ENCODE data around the gene LHX8. TPM values are rescaled to one million over a fixed set of nuclear protein-coding genes. Genes with fewer than 3 reads are reported as not detected.

The LHX8 gene
- total and polyA plus RNA-seq, 2 donors (not counting 3 experiments of a cell fraction or from before 2014, with no cell fraction given): not detected

- no peaks in the 10 kb centered on the region for H3K79me2 ChIP-seq (ENCODE audit: control insufficient read depth, insufficient read depth, low read length)
- FAIRE-seq (no peak), DNase-seq (ENCODE audit: low read depth, low spot score) (no peak)
- H3K9ac ChIP-seq (replicated peaks; ENCODE audit: extremely low read depth, insufficient read depth, low read length): no peak overlapping the region
- peaks cover 3 to 5% of the 10 kb centered on the region in 2 experiments for H3K27me3 ChIP-seq (ENCODE audit: control insufficient read depth in 2 of 2, insufficient read depth in 2 of 2, low read length in 2 of 2)
- H3K9me3 ChIP-seq (replicated peaks; ENCODE audit: control insufficient read depth, insufficient read depth, low read length): no peaks in the 10 kb centered on the region
- no peak overlapping the region for H3K4me3 ChIP-seq (replicated peaks in 1 of 3; ENCODE audit: insufficient read depth in 1 of 3, low read depth in 1 of 3, low read length in 3 of 3)
- TF ChIP-seq EZH2 (IDR thresholded peaks at IDR 0.05; ENCODE audit: borderline replicate concordance, low read depth, low read length, severe bottlenecking) (no peak), POLR2AphosphoS5 (IDR thresholded peaks at IDR 0.05; ENCODE audit: insufficient read depth, low read depth, low read length) (no peak), CTCF (IDR thresholded peaks at IDR 0.05; ENCODE audit: extremely low read depth in 1 of 2, insufficient read depth in 1 of 2, low read depth in 1 of 2, low read length in 2 of 2) (no peak), FOS (IDR thresholded peaks at IDR 0.05; ENCODE audit: borderline replicate concordance, insufficient read depth, low read length) (no peak), MYC (IDR thresholded peaks at IDR 0.05; ENCODE audit: low read depth, low read length) (no peak), POLR2A (IDR thresholded peaks at IDR 0.05; ENCODE audit: low read depth, low read length) (no peak), JUN (IDR thresholded peaks at IDR 0.05; ENCODE audit: borderline replicate concordance, insufficient read depth, insufficient read length, low read depth) (no peak), GATA2 (IDR thresholded peaks at IDR 0.05; ENCODE audit: insufficient read depth, insufficient read length, low read depth, low read length) (no peak), MAX (IDR thresholded peaks at IDR 0.05; ENCODE audit: insufficient read depth, insufficient read length) (no peak)
- no peak overlapping the region for H3K4me2 ChIP-seq (ENCODE audit: insufficient read depth, low read length)
- no TSS peak for BruUV-seq (replicated peaks)
- no peaks in the 10 kb centered on the region for H4K20me1 ChIP-seq (replicated peaks; ENCODE audit: control insufficient read depth, extremely low read depth, insufficient read depth, low read length)
- ChIA-PET POLR2A (no interaction called here), CTCF (interaction anchor here (1.3 kb wide), 1 partner anchor 395 kb away, joined by 3 read pairs; no protein-coding TSS in a partner anchor)
- no peaks in the 10 kb centered on the region for H3K36me3 ChIP-seq (ENCODE audit: control insufficient read depth in 2 of 2, extremely low read depth in 1 of 2, insufficient read depth in 2 of 2, low read length in 2 of 2)
- no peak overlapping the region for H3K27ac ChIP-seq (ENCODE audit: insufficient read depth, low read depth, low read length)
- dilution Hi-C loops (cut with MboI; ENCODE audit: extremely low pct_ligation_motif_present, low sequenced_read_pairs): no loop called here
- no peaks in the 10 kb centered on the region for H3K4me1 ChIP-seq (ENCODE audit: control insufficient read depth, extremely low read depth, insufficient read depth, low read length)
- no peak overlapping the region for H2AFZ ChIP-seq (ENCODE audit: low read depth, low read length)
- H3K9me1 ChIP-seq (replicated peaks; ENCODE audit: control insufficient read depth, extremely low read depth, insufficient read depth, low read length): no peaks in the 10 kb centered on the region
- intact Hi-C loops (cut with micrococcal nuclease): no loop called here
These were observed 32.6 kb downstream of the LHX8 start for GRCh38 chr1:75166821-75167220.
